Gastroesophageal sphincter (tissue), 3 donors: ENCODE results near the gene COPB1.

Source experiments
- EP300 ChIP-seq: sonication (generic); formaldehyde crosslinking; IDR thresholded peaks from one replicate; pipeline ENCODE4 v1.6.1; 2017; ENCODE audit warnings: antibody characterized with exemption, mild to moderate bottlenecking
- POLR2A ChIP-seq, 2 donors: fragments of 450-650 bp; IDR thresholded peaks; one replicate each; pipeline ENCODE4 v1.6.1; 2017; ENCODE audit warnings: antibody characterized with exemption in 2 of 2, mild to moderate bottlenecking in 2 of 2, moderate library complexity in 1 of 2
- TF ChIP-seq, protein P1 (sequence below), 4 experiments: fragments of 200-600 bp in 2 of 4; fragments of 450-650 bp in 2 of 4; sonication (generic) in 1 of 4; IDR thresholded peaks; one replicate each; pipeline ENCODE4 v1.5.1; 2017 to 2019; ENCODE audit warnings: antibody characterized with exemption in 4 of 4, mild to moderate bottlenecking in 2 of 4, moderate library complexity in 2 of 4

DNA sequence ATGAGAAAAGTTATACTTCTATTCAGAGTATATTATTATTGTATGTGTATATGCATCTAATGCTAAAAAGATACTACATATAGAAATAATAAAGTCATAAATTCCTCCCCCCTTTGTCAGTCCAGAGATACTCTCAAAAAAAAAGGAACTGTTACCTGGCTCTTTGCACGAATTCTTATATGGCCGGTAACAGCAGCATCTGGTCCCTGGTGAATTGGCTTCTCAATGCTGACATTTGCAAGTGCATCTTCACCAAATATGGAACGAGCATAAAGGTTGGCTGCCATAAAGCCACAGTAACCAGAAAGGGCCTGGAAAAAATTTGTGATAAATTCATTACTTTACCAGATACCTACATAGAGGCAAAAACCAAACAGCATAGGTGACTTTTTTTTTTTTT, 41.2 kb downstream of the COPB1 start:
- TF ChIP-seq, protein P1, sequence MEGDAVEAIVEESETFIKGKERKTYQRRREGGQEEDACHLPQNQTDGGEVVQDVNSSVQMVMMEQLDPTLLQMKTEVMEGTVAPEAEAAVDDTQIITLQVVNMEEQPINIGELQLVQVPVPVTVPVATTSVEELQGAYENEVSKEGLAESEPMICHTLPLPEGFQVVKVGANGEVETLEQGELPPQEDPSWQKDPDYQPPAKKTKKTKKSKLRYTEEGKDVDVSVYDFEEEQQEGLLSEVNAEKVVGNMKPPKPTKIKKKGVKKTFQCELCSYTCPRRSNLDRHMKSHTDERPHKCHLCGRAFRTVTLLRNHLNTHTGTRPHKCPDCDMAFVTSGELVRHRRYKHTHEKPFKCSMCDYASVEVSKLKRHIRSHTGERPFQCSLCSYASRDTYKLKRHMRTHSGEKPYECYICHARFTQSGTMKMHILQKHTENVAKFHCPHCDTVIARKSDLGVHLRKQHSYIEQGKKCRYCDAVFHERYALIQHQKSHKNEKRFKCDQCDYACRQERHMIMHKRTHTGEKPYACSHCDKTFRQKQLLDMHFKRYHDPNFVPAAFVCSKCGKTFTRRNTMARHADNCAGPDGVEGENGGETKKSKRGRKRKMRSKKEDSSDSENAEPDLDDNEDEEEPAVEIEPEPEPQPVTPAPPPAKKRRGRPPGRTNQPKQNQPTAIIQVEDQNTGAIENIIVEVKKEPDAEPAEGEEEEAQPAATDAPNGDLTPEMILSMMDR (IDR thresholded peaks at IDR 0.05), result no peak
- TF ChIP-seq EP300 (no peak), POLR2A (IDR thresholded peaks at IDR 0.05) (no peak)
